Measurements from ENCODE around the gene ATR. TPM values are rescaled to one million over a fixed set of nuclear protein-coding genes. Genes with fewer than 3 reads are reported as not detected.
A peak's percentile ranks its signal among the peaks of the same experiment; 100 is the strongest.

Gene ATR
- total and polyA plus RNA-seq, 9 of the 15 experiments (the other 6 are each of a cell fraction or from before 2014, with no cell fraction given) = 18.0 to 37.8 (median 23.2) TPM

DNA sequence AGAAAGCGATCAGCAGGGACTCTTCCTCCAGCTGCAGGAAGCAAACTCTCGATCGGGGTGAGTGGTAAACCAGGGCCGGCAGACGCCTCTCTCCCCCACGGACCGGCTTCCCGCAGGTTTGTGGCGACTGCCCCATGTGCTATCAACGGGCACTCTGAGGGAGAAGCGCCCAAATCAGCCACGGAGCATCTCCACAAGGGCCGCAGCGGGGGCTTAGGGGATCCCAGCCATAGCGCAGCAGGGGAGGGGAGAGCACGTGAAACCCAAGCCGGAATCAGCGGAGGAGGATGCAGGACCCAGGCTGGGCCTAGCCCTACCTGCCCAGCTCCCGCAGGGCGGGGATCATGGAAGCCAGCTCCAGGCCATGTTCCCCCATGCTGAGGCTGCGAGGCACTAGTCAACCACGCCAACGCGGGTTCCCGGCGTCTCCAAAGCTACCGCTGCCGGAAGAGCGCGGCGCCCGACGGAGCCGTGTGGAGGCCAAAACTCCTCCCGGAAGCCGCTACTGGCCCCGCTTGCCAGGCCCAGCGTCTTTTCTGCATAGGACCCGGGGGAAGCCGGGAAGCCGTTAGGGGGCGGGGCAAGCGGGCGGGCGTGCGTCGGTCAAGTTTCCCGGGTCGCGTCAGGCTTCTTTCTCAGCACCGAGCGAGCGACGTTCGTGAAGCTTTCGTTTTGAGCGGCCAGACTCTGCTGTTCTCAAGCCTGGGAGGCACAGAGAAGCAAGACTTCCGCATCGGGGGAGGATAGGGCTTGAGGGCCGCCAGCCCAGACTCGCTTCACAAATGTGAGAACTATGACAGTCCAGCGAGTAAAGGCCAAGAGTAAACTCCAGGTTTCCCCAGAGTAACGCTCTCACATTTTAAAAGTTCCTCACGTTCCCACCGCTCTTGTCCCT is at the start of gene ATR (continued):
- TF ChIP-seq ZNF764 (CRISPR knock-in tag; IDR thresholded peaks at IDR 0.05; ENCODE audit: low read depth) = no peak
- no peak for TF ChIP-seq ZFPM2 (CRISPR knock-in tag; IDR thresholded peaks at IDR 0.05)
- TF ChIP-seq U2AF1 (optimal IDR thresholded peaks at IDR 0.05; ENCODE audit: low read depth, low read length) = no peak
- peak; percentile 35; the same call in 1 of the 2 replicates for TF ChIP-seq MTA1 (IDR thresholded peaks at IDR 0.05; ENCODE audit: borderline replicate concordance)
- TF ChIP-seq CBFA2T2 (conservative IDR thresholded peaks at IDR 0.05) = no peak
- no peak for TF ChIP-seq ZNF444 (CRISPR knock-in tag; IDR thresholded peaks at IDR 0.05)
- peak; percentile 24; the same call in 1 of the 2 replicates for TF ChIP-seq ZBTB7A (IDR thresholded peaks at IDR 0.05; ENCODE audit: borderline replicate concordance, control insufficient read depth, low read depth, low read length)
- no peak for TF ChIP-seq SRSF9 (IDR thresholded peaks at IDR 0.05; ENCODE audit: borderline replicate concordance, low read depth, low read length)
- no peak for TF ChIP-seq WHSC1 (IDR thresholded peaks at IDR 0.05; ENCODE audit: low read length)
- TF ChIP-seq, protein P1, sequence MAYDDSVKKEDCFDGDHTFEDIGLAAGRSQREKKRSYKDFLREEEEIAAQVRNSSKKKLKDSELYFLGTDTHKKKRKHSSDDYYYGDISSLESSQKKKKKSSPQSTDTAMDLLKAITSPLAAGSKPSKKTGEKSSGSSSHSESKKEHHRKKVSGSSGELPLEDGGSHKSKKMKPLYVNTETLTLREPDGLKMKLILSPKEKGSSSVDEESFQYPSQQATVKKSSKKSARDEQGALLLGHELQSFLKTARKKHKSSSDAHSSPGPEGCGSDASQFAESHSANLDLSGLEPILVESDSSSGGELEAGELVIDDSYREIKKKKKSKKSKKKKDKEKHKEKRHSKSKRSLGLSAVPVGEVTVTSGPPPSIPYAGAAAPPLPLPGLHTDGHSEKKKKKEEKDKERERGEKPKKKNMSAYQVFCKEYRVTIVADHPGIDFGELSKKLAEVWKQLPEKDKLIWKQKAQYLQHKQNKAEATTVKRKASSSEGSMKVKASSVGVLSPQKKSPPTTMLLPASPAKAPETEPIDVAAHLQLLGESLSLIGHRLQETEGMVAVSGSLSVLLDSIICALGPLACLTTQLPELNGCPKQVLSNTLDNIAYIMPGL (CRISPR knock-in tag; IDR thresholded peaks at IDR 0.05) = peak; percentile 84; the same call in 1 of the 2 replicates
- no peak for TF ChIP-seq CREBBP (IDR thresholded peaks at IDR 0.05; ENCODE audit: low read depth, low read length)
- TF ChIP-seq, protein P2, sequence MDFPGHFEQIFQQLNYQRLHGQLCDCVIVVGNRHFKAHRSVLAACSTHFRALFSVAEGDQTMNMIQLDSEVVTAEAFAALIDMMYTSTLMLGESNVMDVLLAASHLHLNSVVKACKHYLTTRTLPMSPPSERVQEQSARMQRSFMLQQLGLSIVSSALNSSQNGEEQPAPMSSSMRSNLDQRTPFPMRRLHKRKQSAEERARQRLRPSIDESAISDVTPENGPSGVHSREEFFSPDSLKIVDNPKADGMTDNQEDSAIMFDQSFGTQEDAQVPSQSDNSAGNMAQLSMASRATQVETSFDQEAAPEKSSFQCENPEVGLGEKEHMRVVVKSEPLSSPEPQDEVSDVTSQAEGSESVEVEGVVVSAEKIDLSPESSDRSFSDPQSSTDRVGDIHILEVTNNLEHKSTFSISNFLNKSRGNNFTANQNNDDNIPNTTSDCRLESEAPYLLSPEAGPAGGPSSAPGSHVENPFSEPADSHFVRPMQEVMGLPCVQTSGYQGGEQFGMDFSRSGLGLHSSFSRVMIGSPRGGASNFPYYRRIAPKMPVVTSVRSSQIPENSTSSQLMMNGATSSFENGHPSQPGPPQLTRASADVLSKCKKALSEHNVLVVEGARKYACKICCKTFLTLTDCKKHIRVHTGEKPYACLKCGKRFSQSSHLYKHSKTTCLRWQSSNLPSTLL (IDR thresholded peaks at IDR 0.05) = no peak
- TF ChIP-seq MIER1 (IDR thresholded peaks at IDR 0.05; ENCODE audit: low read depth) = no peak; the same call in 1 of the 2 replicates
- TF ChIP-seq SIRT6 (IDR thresholded peaks at IDR 0.05; ENCODE audit: low read depth, low read length) = no peak
- TF ChIP-seq RFX7 (CRISPR knock-in tag; IDR thresholded peaks at IDR 0.05) = no peak
- peak; percentile 92 for TF ChIP-seq ATF7 (IDR thresholded peaks at IDR 0.05)
- TF ChIP-seq JUN (IDR thresholded peaks at IDR 0.05; ENCODE audit: borderline replicate concordance, low read depth, low read length) = peak; percentile 74; the same call in 1 of the 2 replicates
- no peak; the same call in 1 of the 2 replicates for TF ChIP-seq JUN (CRISPR knock-in tag; IDR thresholded peaks at IDR 0.05; ENCODE audit: borderline replicate concordance)
- TF ChIP-seq KDM2B (CRISPR knock-in tag; IDR thresholded peaks at IDR 0.05) = no peak
- TF ChIP-seq KDM5B (IDR thresholded peaks at IDR 0.05; ENCODE audit: insufficient replicate concordance, low read depth, low read length) = peak; percentile 94
- TF ChIP-seq DPF2 (IDR thresholded peaks at IDR 0.05) = no peak
- TF ChIP-seq SIX5 (IDR thresholded peaks at IDR 0.05; ENCODE audit: borderline replicate concordance in 1 of 2, insufficient read depth in 1 of 2, low read depth in 1 of 2, low read length in 2 of 2) = no peak
- TF ChIP-seq ZNF695 (CRISPR knock-in tag; IDR thresholded peaks at IDR 0.05) = no peak
- TF ChIP-seq, protein P3, sequence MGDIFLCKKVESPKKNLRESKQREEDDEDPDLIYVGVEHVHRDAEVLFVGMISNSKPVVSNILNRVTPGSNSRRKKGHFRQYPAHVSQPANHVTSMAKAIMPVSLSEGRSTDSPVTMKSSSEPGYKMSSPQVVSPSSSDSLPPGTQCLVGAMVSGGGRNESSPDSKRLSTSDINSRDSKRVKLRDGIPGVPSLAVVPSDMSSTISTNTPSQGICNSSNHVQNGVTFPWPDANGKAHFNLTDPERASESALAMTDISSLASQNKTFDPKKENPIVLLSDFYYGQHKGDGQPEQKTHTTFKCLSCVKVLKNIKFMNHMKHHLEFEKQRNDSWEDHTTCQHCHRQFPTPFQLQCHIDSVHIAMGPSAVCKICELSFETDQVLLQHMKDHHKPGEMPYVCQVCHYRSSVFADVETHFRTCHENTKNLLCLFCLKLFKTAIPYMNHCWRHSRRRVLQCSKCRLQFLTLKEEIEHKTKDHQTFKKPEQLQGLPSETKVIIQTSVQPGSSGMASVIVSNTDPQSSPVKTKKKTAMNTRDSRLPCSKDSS (IDR thresholded peaks at IDR 0.05; ENCODE audit: low read depth, partially characterized antibody) = no peak
